Measurements from ENCODE around the gene MAP3K7CL.

MAP3K7CL gene

GRCh38 chr21:29130270-29130969, at the start of gene MAP3K7CL:
MAP3K7CL (plus strand) TSS chr21:29130644; CDS start chr21:29133345, 2,701 bp downstream.
- no peak for DNase-seq

DNA sequence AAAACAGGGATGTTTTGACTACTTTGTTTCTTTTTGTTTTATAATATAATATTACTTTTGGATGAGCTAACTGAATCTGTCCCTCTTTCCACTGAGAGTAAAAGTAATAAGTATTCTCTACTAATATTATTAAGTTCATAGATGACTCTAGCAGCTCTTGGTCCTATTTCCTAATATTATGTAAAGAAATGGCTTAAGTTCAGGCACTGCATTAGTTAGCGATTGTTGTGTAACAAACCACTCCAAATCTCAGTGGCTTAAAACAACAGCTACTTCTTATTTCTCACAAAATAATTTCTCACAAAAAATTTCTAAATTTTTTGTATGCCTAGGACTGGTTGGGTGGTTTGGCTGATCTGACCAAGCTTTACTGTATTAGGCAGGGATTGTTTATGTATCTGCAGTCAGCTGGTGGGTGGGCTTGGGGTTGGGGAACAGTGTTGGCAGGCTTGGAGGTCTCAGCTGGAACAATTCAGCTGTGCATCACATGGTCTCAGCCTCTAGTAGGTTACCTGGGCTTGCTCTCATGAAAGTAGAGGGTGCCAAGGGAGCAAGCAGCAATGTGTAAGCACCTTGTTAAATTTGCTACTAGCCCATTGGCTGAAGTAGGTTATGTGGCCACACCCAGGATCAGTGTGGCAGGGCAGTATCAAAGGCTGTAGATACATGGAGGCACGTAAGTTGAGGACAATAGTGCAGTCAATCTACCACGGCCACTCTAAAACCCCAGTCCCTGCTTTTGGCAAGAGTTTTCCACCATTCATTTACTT, 48.2 kb upstream of the MAP3K7CL start:
- no peak for DNase-seq

GRCh38 chr21:29083306-29083705, 47.1 kb upstream of the MAP3K7CL start:
- DNase-seq = no peak

GRCh38 chr21:29084372-29084771, 46.1 kb upstream of the MAP3K7CL start:
- DNase-seq = no peak

GRCh38 chr21:29085106-29085752, 45.2 kb upstream of the MAP3K7CL start:
- DNase-seq = no peak

DNA sequence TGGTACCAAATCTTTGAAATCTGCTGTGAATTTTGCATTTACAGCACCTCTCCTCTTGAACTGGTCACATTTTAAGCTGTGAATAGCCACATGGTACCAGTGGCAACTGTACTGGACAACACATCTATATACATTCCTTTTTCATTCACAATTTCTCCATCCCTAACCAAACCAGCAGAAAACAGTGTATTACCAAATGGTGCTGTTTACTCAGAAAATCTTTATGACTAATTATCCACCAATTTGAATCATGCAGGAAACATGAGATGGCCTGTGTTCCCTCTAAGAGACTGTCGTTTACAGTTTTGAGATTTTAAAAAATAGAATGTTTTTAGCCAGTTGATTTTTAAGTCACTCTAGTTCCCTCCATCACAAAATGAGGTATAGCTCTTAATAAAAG, 39.4 kb upstream of the MAP3K7CL start:
- DNase-seq = no peak

GRCh38 chr21:29092102-29092959, 38.1 kb upstream of the MAP3K7CL start:
- no peak for DNase-seq

DNA sequence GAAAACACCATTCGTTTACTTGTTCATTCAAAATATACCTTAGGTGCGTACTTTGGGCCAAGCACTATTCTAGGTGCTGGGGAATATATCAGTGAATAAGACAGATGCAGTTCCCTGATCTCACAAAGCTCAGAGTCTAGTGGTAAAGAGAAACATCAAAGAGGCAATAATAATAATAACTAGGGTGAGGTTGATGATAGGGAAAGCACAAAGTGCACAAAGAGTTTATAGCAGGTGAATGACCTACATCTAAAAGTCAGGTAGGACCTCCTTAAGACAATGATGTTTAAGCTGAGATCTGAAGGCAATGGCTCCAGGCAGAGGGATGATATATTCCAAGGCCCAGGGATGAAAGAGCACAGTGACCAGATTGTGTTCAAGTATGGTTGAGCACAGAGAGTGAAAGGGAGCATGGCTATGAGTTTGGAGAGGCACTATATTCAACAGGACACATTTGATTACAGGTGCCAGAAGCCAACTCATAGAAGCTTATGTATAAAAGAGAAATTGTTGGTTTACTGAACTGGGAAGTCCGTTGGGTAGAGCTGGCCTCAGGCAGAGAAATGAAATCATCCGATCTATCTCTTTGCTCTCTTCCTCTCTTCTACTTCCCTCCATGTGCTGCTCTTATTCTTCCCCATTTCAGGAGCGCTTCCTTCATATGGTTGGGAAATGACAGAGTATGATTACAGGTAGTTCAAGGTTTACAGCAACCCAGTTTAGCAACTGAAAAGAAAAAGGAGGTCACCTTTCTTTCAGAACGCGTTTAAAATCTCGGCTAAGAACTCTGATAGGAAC, 34.0 kb upstream of the MAP3K7CL start:
- DNase-seq = no peak

GRCh38 chr21:29098156-29098555, 32.3 kb upstream of the MAP3K7CL start:
- DNase-seq = no peak

DNA sequence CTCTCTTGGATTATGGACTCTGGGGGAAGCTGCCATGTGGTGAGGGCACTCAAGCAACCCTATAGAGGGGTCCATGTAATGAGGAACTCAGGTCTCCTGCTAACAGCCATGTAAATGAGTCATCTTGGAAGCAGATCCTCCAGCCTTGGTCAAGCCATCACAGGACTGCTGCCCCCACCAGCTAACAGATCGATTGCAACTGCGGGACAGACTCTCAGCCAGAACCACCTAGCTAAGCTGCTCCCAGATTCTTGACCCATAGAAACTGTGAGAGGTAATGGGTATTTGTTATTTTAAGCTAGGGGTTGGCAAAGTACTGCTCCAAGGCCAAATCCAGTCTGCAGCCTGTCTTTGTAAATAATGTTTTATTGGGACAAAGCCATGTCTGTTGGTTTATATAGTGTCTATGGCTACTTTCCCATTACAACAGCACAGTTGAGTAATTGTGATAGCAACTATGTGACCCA, 27.6 kb upstream of the MAP3K7CL start:
- no peak for DNase-seq

DNA sequence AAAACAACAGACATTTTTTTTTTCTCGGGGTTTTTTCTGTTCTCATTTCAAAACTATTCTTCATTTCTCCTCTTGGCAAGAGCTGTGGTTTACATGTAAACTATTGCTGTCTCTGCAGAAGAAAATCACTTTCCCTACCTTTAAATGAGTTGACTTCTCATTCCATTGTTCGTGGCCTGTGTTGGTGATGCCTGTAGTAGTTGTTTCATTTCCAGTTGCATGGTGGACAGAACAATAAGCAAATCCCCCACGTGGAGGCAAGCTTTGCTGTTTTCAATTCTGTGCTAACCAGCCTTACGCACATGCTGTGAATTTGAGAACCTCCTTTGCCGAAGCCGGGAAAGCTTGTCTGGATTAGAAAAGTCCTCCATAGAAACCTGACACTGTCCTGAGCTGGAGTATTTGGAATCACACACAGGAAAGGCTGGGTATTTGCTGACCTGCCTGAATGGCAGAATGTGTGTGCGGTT, 26.2 kb upstream of the MAP3K7CL start:
- DNase-seq = no peak

DNA sequence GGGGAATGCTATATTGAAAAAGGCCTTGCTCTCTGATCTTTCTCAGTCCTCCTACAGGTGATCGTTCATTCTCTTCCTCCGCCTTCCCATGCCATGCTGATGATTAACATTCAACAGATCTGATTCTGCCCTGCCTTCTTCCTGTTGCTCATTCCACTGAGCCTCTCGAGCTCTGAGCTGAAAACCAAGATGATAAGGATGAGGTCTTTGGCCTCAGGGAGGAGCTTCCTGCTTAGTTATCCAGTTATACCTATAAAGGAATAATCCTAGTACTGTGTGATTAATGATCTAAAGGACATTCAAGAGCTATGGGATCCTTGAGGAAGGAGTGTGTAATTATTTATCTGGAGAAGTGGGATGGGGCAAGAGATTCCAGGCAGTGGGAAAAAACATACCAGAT, 25.2 kb upstream of the MAP3K7CL start:
- DNase-seq = no peak

- DNase-seq = no peak
Measured at GRCh38 chr21:29114765-29115500, 15.5 kb upstream of the MAP3K7CL start.

DNA sequence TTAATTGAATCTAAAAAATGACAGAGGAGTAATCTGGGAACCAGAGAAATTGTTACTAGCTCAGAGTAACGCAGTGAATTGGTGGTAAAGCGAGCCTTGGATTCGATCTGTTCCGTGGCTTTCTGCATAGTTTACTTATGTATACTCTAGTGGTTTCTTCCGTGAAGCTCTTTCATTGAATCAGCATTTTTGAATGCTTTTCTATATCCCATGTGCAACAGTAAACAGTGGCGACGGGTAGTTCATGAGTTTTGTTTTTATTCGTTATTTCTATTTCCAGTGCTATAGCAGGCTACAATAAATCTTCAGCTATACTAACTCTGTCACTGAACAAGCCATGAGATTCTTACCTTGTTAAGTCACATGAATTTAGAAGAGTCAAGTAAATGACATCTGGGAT, 14.5 kb upstream of the MAP3K7CL start:
- DNase-seq = no peak

- DNase-seq = no peak
Measured at GRCh38 chr21:29117372-29117955, 13.0 kb upstream of the MAP3K7CL start.

GRCh38 chr21:29121759-29122158, 8.7 kb upstream of the MAP3K7CL start:
- no peak for DNase-seq

DNA sequence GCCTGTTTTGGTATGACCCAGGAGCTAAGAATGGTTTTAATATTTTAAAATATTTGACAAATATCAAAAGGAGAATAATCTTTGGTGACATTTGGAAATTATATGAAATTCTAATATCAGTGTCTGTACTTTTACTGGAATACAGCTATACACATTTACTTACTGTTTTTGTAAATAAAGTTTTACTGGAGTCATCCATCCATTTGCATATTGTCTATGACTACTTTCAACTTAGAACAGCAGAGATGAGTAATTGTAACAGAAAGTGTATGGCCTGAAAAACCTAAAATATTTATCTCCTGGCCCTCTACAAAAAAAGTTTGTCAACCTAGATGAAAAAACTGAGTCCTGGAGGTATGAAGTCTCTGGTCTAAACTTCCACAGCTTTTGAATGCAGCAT, 5.8 kb upstream of the MAP3K7CL start:
- no peak for DNase-seq

DNA sequence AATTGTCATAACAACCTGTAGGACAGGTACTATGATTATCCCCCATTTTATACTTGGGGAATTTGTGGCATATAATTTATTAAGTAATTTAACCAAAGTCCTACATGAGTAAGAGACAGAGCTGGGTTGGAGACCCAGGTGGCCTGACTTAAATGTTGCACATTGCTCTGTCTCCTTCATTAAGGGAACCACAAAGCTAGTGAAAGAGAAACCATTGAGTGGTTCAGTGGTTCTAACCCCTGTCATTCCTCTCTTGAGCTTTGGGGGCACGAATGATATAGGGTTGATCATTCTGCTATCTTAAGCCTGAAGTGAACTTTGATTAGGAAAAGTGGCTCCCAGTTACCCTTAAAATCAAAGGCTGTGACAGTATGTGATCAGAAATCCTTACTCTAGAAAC, 5.3 kb upstream of the MAP3K7CL start:
- no peak for DNase-seq

DNA sequence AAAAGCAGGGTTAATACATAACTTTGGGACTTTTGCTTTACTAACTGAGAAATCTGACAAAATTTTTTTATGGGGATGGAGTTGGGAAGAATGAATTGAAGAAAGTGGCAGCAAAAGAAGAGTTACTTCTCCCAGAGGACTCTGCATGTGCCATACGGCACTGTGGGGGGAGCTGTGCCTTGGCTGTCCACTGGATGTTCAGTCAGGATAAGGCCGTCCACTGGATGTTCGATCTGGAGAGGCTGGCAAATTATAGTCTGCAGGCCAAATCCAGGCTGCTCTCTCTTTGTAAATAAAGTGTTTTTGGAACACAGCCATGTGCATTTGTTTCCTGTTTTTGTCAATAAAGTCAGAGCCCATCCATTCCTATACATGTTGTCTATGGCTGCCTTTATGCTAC, 4.5 kb upstream of the MAP3K7CL start:
- no peak for DNase-seq

- DNase-seq = no peak
Measured at GRCh38 chr21:29133241-29133640, 2.8 kb downstream of the MAP3K7CL start.

DNA sequence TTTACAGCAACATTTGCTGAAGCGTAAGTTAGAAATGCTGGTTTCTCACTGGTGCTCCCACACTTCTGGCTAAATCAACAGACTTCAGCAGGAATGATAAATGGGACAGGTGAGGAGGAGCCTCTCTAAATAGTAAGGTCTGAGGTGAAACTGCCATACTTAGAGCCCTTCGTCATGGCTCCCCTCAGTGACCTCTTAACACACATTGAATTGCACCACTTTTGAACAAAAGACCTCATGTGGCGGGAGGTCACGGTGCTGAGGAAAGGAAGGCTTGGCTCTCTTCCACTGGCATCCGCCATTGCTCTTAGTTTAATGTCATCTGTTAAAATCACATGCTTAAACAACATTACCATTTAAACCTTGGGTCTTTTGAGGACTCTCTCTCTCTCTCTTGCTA, 3.4 kb downstream of the MAP3K7CL start:
- no peak for DNase-seq
